Dendritic cell treated with granulocyte-macrophage colony-stimulating factor and Interleukin-4, amounts not matched to agents 40 ng/mL and 50 ng/mL, for 4 days (primary cell): ENCODE data around the gene KCND2.

Experiments
- H3K27ac Mint-ChIP-seq: one replicate; pipeline ENCODE4 v1.8.0; 2022; ENCODE audit warnings: mild to moderate bottlenecking, mixed read lengths
- H3K27me3 Mint-ChIP-seq: one replicate; pipeline ENCODE4 v1.8.0; 2022; ENCODE audit warnings: mild to moderate bottlenecking, mixed read lengths
- H3K36me3 Mint-ChIP-seq: one replicate; pipeline ENCODE4 v1.8.0; 2022; ENCODE audit warnings: low read depth, mixed read lengths
- H3K4me1 Mint-ChIP-seq: one replicate; pipeline ENCODE4 v1.8.0; 2022; ENCODE audit warnings: low read depth, mixed read lengths
- H3K4me3 Mint-ChIP-seq: one replicate; pipeline ENCODE4 v1.8.0; 2022; ENCODE audit warnings: mild to moderate bottlenecking, moderate library complexity, mixed read lengths
- H3K9me3 Mint-ChIP-seq: one replicate; pipeline ENCODE4 v1.8.0; 2022; ENCODE audit warnings: mixed read lengths
- intact Hi-C: fragments of 100-400 bp; cut with micrococcal nuclease; formaldehyde crosslinking; loops from one replicate; pipeline ENCODE4 v1.15.0; 2022

KCND2 gene

DNA sequence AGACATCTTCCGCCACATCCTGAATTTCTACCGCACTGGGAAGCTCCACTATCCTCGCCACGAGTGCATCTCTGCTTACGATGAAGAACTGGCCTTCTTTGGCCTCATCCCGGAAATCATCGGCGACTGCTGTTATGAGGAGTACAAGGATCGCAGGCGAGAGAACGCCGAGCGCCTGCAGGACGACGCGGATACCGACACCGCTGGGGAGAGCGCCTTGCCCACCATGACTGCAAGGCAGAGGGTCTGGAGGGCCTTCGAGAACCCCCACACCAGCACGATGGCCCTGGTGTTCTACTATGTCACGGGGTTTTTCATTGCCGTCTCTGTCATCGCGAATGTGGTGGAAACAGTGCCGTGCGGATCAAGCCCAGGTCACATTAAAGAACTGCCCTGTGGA lies 1.9 kb downstream of the KCND2 start:
- intact Hi-C loops, result no loop called here
- Mint-ChIP-seq H3K36me3 (no peaks in the 10 kb centered on the region), H3K4me3 (no peak overlapping the region), H3K4me1 (peaks cover 6% of the 10 kb centered on the region), H3K27ac (no peak overlapping the region), H3K27me3 (peaks cover 40% of the 10 kb centered on the region), H3K9me3 (no peaks in the 10 kb centered on the region)

DNA sequence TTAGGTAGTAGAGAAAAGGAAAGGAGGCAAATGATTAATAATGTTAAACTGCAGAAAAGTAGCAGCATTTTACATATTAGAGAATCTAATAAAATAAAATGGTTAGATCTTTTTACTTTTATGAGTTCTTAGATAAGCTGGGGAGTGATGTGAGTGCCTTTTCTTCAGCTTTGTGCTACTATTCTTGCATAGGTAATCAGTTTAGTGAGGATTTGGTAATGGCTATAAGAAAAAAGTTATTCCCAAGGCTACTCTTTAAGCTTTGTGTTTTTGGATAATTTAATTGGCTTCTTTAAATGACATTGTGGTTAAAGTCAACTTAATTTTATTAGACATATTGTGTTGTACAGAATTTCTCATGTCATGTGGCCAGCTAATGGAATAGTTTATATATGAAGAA lies 3.7 kb downstream of the KCND2 start:
- intact Hi-C loops, result no loop called here
- H3K27me3 Mint-ChIP-seq, result peaks cover 34% of the 10 kb centered on the region

DNA sequence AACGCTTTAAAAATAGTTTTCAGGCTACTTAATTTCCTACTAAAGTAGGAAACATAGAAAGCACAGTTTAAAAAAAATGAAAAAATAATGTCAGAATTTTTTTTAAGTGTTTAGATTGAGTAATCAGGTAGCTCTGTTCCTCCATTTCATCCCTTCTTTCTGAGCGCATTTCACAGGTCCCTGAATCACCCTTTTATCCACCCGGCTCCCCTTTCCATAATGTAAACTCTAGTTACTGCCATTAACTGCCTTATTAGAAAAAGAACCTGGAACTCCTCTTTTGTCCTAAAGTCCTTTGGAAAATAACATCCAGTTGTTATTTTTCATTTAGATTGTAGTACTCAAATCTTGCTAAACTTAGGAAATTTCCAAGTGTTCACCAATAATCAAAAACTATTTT lies 5.8 kb downstream of the KCND2 start:
- peaks cover 14% of the 10 kb centered on the region for H3K27me3 Mint-ChIP-seq
- no peaks in the 10 kb centered on the region for H3K9me3 Mint-ChIP-seq
- no peaks in the 10 kb centered on the region for H3K36me3 Mint-ChIP-seq
- intact Hi-C loops, result no loop called here
- no peak overlapping the region for H3K27ac Mint-ChIP-seq
- H3K4me1 Mint-ChIP-seq, result no peaks in the 10 kb centered on the region
- no peak overlapping the region for H3K4me3 Mint-ChIP-seq

More for the DNA sequence above, 3.7 kb downstream of the KCND2 start:
- Mint-ChIP-seq H3K4me1 (peaks cover 6% of the 10 kb centered on the region), H3K4me3 (no peak overlapping the region), H3K27ac (no peak overlapping the region), H3K9me3 (no peaks in the 10 kb centered on the region), H3K36me3 (no peaks in the 10 kb centered on the region)

DNA sequence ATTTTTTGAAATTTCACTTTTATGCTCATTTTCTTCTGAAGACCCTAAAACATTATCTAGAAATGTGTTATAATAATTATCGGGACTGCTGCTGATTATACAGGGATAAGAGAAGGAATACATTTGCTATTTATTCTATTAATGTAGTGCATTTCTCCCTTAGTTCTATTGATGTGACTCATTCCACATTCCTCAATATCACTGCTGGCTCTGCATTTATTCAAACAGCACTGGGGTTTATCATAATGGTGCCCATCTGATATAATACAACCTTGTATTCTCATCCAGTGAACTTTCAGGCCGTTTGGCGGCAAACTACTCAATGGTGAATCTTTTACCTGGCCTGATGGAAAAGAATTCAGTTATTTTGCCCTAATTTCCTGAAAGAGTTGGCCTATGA lies 7.8 kb downstream of the KCND2 start:
- Mint-ChIP-seq H3K27me3 (no peaks in the 10 kb centered on the region), H3K9me3 (no peaks in the 10 kb centered on the region), H3K4me1 (no peaks in the 10 kb centered on the region), H3K27ac (no peak overlapping the region), H3K4me3 (no peak overlapping the region), H3K36me3 (no peaks in the 10 kb centered on the region)
- intact Hi-C loops, result no loop called here

GRCh38 chr7:120293027-120293426 lies 20.1 kb downstream of the KCND2 start:
- Mint-ChIP-seq H3K27ac (no peak overlapping the region), H3K4me1 (no peaks in the 10 kb centered on the region), H3K36me3 (no peaks in the 10 kb centered on the region), H3K9me3 (no peaks in the 10 kb centered on the region), H3K27me3 (no peaks in the 10 kb centered on the region), H3K4me3 (no peak overlapping the region)
- intact Hi-C loops, result no loop called here

- Mint-ChIP-seq H3K4me1 (no peaks in the 10 kb centered on the region), H3K27ac (no peak overlapping the region), H3K9me3 (no peaks in the 10 kb centered on the region), H3K4me3 (no peak overlapping the region), H3K27me3 (no peaks in the 10 kb centered on the region), H3K36me3 (no peaks in the 10 kb centered on the region)
- intact Hi-C loops, result no loop called here
Measured at GRCh38 chr7:120302190-120302589, 29.2 kb downstream of the KCND2 start.

DNA sequence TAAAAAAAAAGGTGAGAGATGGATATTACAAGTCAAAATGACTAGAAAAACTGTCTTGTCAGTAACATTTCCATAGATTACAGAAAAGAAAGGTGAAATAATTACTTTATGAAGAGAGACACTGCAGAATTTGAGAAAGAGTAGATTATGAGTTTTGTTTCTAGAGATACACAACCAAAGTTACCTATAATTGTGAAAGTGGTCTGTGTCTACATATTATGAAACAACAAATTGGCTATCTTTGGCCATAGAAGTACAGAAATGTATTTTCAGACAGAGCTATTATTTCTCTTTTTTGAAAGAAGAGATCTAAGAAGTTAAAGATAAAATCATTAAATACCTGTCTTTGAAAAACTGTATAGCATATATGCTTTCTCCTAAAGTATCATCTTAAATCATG lies 30.1 kb downstream of the KCND2 start:
- no peaks in the 10 kb centered on the region for H3K36me3 Mint-ChIP-seq
- H3K4me3 Mint-ChIP-seq, result no peak overlapping the region
- H3K4me1 Mint-ChIP-seq, result no peaks in the 10 kb centered on the region
- no peaks in the 10 kb centered on the region for H3K27me3 Mint-ChIP-seq
- intact Hi-C loops, result no loop called here
- H3K27ac Mint-ChIP-seq, result no peak overlapping the region
- H3K9me3 Mint-ChIP-seq, result no peaks in the 10 kb centered on the region

DNA sequence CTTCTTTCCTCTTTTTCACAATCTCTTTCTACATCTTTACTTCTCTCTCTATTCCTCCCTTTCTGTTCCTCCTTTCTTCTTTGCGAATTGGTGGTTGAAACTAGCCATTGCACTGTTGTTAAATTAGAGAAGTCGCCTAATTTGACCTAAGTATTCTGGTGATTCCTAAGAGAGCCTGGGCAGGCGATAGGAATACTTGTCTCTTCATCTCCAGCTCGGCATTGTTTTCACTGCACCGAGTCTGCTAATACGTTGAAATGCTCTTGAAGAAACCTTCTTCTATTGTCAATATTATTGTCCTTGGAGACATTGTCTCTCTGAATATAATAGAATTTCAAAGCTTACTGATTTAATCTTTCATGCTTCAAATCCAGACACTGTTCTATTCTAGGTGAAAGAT lies 31.7 kb downstream of the KCND2 start:
- Mint-ChIP-seq H3K4me3 (no peak overlapping the region), H3K36me3 (no peaks in the 10 kb centered on the region), H3K27me3 (no peaks in the 10 kb centered on the region), H3K4me1 (no peaks in the 10 kb centered on the region), H3K27ac (no peak overlapping the region), H3K9me3 (no peaks in the 10 kb centered on the region)
- intact Hi-C loops, result no loop called here

DNA sequence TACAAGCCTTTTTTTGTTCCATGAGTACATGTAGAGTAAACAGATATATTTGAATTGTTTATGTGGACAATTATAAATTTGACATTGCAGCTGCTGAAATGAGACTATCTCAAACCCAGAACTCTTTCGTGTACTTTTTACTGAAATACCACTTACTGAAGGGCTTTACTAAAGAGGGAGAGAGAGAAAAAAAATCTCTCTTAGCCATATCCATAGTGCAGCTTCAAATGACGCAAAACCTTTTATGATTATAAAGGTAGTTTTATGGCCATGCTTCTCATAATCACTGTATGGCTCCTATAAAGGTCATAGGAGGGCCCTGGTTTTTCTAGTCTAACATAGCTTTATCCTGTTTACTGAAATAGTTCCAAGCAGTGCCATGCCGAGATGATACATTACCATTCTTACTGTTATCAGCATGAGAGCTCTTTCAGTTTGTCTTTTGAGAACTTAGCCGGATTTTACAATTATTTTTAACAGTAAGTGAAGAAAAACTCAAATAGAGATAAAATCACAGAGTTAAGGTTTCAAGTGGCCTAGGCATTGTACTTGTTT lies 35.1 kb downstream of the KCND2 start:
- intact Hi-C loops, result no loop called here
- H3K36me3 Mint-ChIP-seq, result no peaks in the 10 kb centered on the region

DNA sequence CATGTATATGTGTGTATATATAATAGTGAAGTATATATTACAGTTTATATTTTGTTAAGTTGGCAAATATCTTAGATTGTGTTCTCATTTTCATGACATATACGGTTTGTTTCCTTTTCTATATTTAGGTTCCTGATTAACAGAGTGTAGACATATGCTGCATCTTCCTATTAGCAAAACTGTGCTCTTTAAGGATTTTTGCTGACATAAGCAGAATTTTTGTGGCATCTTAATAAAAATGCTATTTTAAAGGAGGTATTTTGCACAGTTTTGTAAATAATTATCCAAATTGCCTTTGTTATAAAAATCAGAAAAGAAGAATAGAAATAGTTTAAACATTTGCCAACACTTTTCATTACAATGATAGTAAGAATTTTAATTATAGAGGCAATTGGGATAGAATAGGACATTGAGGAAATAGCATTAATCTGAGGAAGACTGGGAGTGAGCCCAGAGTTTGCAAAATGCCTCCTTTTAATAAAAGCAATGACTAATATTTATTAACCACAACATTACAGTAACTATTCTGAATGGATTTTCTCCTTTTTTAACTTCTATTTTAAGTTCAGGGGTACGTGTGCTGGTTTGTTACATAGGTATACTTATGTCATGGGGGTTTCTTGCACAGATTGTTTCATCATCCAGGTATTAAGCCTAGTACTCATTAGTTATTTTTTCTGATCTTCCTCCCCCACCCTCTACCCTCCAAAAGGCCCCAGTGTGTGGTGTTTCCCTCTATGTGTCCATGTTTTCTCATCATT lies 38.2 kb downstream of the KCND2 start:
- Mint-ChIP-seq H3K27ac (no peak overlapping the region), H3K9me3 (no peaks in the 10 kb centered on the region)

More for the DNA sequence above, 35.1 kb downstream of the KCND2 start:
- H3K27ac Mint-ChIP-seq, result no peak overlapping the region
- H3K9me3 Mint-ChIP-seq, result no peaks in the 10 kb centered on the region
- H3K4me1 Mint-ChIP-seq, result no peaks in the 10 kb centered on the region
- H3K4me3 Mint-ChIP-seq, result no peak overlapping the region
- H3K27me3 Mint-ChIP-seq, result no peaks in the 10 kb centered on the region

DNA sequence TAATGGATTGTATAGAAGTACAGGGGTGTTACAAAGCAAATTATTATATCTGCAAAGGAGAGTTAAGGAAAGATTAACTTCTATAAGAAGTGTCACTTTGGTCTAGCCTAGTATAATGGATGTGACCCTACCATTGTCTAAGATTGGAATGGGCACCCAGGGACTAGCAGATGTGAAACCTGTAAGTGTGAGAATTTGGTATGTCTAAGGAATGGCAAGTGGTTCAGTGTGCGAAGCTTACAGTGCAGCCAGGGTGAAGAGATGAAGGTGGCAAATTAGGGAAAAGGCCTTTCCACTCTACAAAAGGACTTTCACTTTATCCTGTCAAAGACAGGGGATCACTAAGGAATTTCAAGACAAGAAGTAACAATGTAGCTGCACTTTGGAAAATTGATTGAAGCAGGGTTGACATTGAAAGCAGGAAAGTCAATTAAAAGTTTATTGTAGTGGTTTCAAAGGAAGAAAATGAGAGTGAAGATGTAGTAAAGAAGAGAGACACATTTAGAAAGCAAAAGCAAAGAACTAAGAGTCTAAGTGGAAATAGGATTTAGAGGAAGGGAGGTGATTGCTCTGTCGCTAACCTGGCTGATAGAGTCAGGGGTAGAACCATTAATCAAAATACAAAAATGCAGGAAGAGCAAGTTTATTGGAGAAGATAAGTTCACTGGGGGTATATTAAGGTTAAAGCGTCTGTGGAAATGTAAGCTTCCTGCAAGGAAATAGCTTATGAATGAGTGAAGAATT lies 47.4 kb downstream of the KCND2 start:
- H3K27me3 Mint-ChIP-seq, result no peaks in the 10 kb centered on the region
- H3K27ac Mint-ChIP-seq, result no peak overlapping the region
- H3K36me3 Mint-ChIP-seq, result no peaks in the 10 kb centered on the region
- H3K4me3 Mint-ChIP-seq, result no peak overlapping the region
- intact Hi-C loops, result no loop called here
- no peaks in the 10 kb centered on the region for H3K9me3 Mint-ChIP-seq
- no peaks in the 10 kb centered on the region for H3K4me1 Mint-ChIP-seq

More for the DNA sequence above, 38.2 kb downstream of the KCND2 start:
- Mint-ChIP-seq H3K4me3 (no peak overlapping the region), H3K4me1 (no peaks in the 10 kb centered on the region), H3K36me3 (no peaks in the 10 kb centered on the region), H3K27me3 (no peaks in the 10 kb centered on the region)
- intact Hi-C loops, result no loop called here

DNA sequence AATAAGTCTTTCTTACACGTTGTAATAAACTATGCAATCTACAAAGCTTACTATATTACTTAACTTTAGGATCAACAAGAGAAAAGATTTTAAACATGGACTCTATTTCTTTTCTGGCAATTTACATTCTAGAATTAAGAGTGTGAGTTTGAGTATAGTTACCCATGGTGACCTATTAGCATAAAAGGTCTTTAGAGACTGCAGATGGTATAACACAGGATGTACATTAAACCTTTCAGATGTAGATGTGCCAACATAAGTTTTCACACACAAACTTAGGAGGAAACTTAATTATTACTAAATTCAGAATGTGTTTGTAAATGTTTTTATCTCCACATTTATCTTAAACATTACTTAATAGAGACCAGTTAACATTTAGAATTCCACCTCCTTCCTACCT lies 54.1 kb downstream of the KCND2 start:
- no peaks in the 10 kb centered on the region for H3K4me1 Mint-ChIP-seq
- H3K27me3 Mint-ChIP-seq, result no peaks in the 10 kb centered on the region
- no peak overlapping the region for H3K27ac Mint-ChIP-seq
- H3K36me3 Mint-ChIP-seq, result no peaks in the 10 kb centered on the region
- no peaks in the 10 kb centered on the region for H3K9me3 Mint-ChIP-seq
- no peak overlapping the region for H3K4me3 Mint-ChIP-seq
- intact Hi-C loops, result no loop called here

DNA sequence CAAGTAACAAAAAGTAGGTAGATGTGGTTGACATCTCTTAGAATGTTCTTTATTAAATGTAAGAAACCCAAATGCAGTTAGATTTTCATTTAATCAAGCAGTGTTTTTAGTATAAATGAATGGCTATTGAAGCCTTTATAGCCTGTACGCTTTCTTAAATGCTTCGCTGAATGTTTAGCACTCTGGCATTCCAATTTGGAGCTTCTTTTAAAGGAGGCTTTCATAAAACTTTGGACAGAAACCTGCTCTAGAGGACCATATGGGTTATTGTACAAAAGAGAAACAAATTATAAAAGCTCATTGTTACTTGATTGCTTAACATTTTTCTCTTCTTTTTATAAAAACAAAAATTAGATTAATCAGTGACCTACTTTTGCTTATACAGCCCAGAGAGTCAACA lies 59.5 kb downstream of the KCND2 start:
- intact Hi-C loops, result no loop called here
- Mint-ChIP-seq H3K27me3 (no peaks in the 10 kb centered on the region), H3K4me3 (no peak overlapping the region), H3K4me1 (no peaks in the 10 kb centered on the region), H3K27ac (no peak overlapping the region), H3K9me3 (no peaks in the 10 kb centered on the region), H3K36me3 (no peaks in the 10 kb centered on the region)

- intact Hi-C loops, result no loop called here
- no peaks in the 10 kb centered on the region for H3K36me3 Mint-ChIP-seq
- H3K27me3 Mint-ChIP-seq, result no peaks in the 10 kb centered on the region
- no peaks in the 10 kb centered on the region for H3K4me1 Mint-ChIP-seq
- H3K9me3 Mint-ChIP-seq, result no peaks in the 10 kb centered on the region
- H3K4me3 Mint-ChIP-seq, result no peak overlapping the region
- no peak overlapping the region for H3K27ac Mint-ChIP-seq
Measured at GRCh38 chr7:120334475-120334874, 61.5 kb downstream of the KCND2 start.
